GM19467 (cell line): Measurements from ENCODE around the gene TFF3.

ENCODE experiments used
- ATAC-seq: cut with Tn5 transposase; IDR thresholded peaks from one replicate; pipeline ENCODE4 v1.9.1; 2021; ENCODE audit warnings: mild to moderate bottlenecking, moderate library complexity; ENCODE audit not compliant: unreplicated experiment

The TFF3 gene

GRCh38 chr21:42291751-42292562 lies 23.3 kb downstream of the TFF3 start:
- no peak for ATAC-seq

DNA sequence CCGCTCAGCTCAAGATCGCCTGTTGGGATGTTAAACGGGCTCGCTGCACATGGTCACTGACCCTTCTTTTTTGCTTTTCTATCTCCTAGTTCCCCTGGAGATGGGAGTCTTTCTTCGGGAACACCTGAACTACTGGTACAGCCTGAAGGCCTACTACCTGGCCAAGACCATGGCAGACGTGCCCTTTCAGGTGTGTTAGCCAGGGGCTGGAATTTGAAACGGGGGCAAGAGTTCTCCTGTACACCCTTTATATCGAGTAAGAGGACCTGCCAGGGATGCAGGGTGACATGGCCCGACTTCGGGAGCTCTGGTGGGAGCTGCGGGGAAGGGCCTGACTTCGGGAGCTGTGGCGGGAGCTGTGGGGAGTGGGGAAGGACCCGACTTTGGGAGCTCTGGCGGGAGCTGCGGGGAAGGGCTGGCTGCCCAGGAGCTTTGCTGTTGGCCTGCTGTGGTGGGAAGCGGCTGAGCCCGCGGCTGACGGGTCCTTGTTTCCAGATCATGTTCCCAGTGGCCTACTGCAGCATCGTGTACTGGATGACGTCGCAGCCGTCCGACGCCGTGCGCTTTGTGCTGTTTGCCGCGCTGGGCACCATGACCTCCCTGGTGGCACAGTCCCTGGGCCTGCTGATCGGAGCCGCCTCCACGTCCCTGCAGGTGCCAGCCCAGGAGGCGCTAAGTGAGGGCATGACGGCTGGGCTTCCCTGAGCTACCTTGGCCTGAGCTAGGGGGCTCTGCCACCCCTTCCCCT lies 24.0 kb downstream of the TFF3 start:
- ATAC-seq = no peak

GRCh38 chr21:42290505-42290904 lies 24.7 kb downstream of the TFF3 start:
- no peak for ATAC-seq

DNA sequence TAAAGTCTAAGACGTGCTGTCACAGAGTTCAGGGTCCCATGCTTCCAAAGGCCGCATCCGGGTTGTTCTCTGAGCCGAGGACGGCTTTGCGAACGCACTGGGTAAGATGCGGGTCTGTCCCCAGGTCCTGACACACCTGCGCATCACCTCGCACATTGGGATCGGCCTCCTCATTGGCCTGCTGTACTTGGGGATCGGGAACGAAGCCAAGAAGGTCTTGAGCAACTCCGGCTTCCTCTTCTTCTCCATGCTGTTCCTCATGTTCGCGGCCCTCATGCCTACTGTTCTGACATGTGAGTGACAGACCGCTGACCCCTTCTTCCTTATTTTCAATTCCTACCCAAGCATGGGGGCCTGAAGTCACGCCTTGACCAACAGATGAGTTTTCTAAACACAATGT lies 25.3 kb downstream of the TFF3 start:
- no peak for ATAC-seq

GRCh38 chr21:42288962-42289361 lies 26.2 kb downstream of the TFF3 start:
- no peak for ATAC-seq

- ATAC-seq = no peak
Observed at GRCh38 chr21:42287193-42288083, 27.8 kb downstream of the TFF3 start.

- ATAC-seq = peak; percentile 58
Observed at GRCh38 chr21:42286416-42286815, 28.8 kb downstream of the TFF3 start.

- no peak for ATAC-seq
Observed at GRCh38 chr21:42285569-42286245, 29.5 kb downstream of the TFF3 start.

- no peak for ATAC-seq
Observed at GRCh38 chr21:42282715-42283114, 32.5 kb downstream of the TFF3 start.

DNA sequence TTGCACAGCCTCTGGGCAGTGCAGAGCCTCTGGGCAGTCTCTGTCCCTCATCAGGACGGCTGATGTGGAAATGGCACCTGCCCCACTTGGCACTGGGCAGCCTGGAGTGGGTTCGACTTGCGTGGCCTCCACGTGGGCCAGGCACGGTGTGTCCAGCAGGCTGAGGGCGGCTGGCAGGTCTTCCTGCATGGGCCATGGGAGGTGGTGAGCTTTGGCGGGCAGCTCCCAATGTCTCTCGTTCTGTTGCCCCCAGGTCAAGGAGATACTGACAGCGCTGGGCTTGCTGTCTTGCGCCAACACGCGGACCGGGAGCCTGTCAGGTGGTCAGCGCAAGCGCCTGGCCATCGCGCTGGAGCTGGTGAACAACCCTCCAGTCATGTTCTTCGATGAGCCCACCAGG lies 33.2 kb downstream of the TFF3 start:
- no peak for ATAC-seq

GRCh38 chr21:42281181-42281680 lies 34.0 kb downstream of the TFF3 start:
- no peak for ATAC-seq

DNA sequence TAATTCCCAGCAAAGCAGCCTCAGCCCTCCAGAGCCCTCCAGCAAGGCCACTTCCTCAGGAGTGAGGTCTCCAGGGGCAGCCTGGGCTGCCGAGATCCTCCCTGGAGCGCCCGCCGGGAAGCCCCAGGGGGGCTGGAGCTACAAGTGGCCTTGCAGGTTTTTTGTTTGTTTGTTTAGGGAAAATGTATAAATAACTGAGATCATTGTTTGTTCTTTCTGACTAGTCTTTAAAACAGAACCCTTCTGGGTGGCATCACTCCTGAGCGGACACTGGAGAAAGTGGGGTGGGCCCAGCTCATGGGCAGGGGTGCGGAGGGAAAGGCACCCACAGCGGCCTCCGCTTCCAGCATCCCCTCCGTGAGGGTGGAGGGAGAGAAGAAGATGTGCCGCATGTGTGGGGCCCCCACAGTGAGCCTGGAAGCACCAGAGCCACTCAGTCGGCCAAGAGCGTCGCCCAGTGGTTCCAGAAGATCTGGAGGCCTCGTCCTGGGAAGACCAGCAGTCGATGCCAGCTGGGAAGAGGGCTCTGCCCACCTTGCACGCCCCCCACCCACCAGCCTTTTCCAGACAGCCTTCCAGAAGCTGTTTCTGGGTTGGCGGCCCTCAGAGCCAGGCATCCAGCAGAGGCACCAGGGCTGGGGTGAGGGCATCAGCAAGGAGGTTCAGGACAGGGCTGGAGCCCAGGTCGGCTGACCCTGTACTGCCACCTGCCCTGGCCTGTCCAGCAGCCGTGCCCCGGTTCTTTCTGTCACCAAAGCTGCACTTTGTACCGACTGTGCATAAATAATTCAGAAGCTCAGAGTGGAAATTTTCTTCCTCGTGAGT lies 34.6 kb downstream of the TFF3 start:
- ATAC-seq = no peak

- no peak for ATAC-seq
Observed at GRCh38 chr21:42279888-42280287, 35.3 kb downstream of the TFF3 start.

- no peak for ATAC-seq
Observed at GRCh38 chr21:42279341-42279871, 35.8 kb downstream of the TFF3 start.

DNA sequence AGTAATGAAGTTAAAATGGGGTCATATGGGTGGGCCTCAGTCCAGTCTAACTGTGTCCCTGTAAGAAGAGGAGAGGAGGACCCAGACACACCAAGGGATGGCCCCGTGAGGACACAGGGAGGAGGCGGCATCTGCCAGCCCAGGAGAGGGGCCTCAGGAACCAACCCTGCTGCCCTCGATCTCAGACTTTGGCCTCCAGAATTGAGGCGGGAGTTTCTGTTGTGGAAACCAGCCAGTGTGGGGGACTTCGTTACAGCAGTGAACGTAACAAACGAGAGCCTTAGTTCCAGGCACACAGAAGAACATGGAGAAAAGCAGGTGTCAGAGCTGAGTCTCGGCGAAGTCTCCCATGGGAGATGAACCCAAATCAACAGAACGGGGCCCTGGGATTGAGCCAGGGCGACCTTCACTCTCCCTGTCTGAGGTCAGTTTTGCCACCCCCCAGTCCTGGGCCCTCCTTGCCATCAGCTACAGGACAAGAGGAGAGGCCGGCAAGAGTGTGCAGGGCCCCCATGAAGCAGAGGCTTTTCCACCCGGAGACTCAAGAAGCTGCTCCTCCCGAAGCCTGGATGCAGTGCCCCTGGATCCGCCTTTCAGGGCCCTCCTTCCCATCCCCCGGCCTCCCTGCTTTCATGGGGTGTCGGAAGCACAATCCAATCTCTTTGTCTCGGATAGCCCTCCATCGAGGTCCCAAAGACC lies 36.6 kb downstream of the TFF3 start:
- ATAC-seq = no peak

DNA sequence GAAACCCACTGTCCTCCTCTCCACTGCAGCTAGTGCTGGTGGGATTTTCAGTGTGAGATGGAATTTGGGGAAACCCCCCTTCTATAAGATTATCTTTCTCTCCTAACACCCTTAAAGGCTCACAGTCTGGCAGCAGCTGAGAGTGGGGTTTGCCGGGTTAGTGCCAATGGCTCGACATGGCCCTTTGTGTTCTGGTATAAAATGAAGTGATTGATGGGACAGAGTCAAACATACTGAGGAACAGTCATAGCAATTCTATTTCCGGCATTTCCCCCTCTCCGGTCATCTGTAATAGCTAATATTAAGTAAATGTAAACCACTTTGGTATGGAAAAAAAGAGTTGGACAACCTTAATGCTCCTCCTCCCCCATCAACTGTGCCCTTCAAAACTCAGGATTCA lies 37.6 kb downstream of the TFF3 start:
- no peak for ATAC-seq

GRCh38 chr21:42276526-42277154 lies 38.6 kb downstream of the TFF3 start:
- ATAC-seq = no peak

- no peak for ATAC-seq
Observed at GRCh38 chr21:42276076-42276475, 39.1 kb downstream of the TFF3 start.
